OCI-LY3 (cell line): Measurements from ENCODE around the gene ISCA1.

ENCODE experiments used
- H2AFZ ChIP-seq: fragments of 200-600, 300-600 bp; shearing (Covaris generic); 2 replicates; pipeline ENCODE4 v1.6.0; 2014; ENCODE audit warnings: antibody characterized with exemption, low read depth, low read length
- H3K27ac ChIP-seq: fragments of 200-600, 300-600 bp; sonication (generic); 2 replicates; pipeline ENCODE4 v1.5.1; 2014; ENCODE audit warnings: mild to moderate bottlenecking, low read length, moderate library complexity, mixed read lengths
- H3K27me3 ChIP-seq: fragments of 200-600, 300-600 bp; sonication (generic); 2 replicates; pipeline ENCODE4 v1.6.1; 2014; ENCODE audit warnings: low read depth, low read length, mixed read lengths
- H3K36me3 ChIP-seq: fragments of 200-600, 300-600 bp; sonication (generic); replicated peaks from 2 replicates; pipeline ENCODE3; 2014; ENCODE audit warnings: low read depth, low read length, mixed read lengths
- H3K4me1 ChIP-seq: fragments of 300-600, 200-600 bp; sonication (generic); 2 replicates; pipeline ENCODE4 v1.6.1; 2014; ENCODE audit warnings: low read length, mixed read lengths
- H3K4me2 ChIP-seq: fragments of 200-600, 300-600 bp; sonication (generic); 2 replicates; pipeline ENCODE4 v1.6.1; 2014; ENCODE audit warnings: low read length, mixed read lengths
- H3K4me3 ChIP-seq: fragments of 300-600, 200-600 bp; sonication (generic); 2 replicates; pipeline ENCODE4 v1.5.1; 2014; ENCODE audit warnings: antibody characterized with exemption, mild to moderate bottlenecking, low read length, moderate library complexity
- H3K79me2 ChIP-seq: fragments of 300-600, 200-600 bp; shearing (Covaris generic); 2 replicates; pipeline ENCODE4 v1.6.1; 2014; ENCODE audit warnings: mild to moderate bottlenecking, low read length, mixed read lengths
- H3K9ac ChIP-seq: fragments of 300-600, 200-600 bp; shearing (Covaris generic); 2 replicates; pipeline ENCODE4 v1.6.0; 2014; ENCODE audit warnings: mild to moderate bottlenecking, low read length, moderate library complexity
- H3K9me3 ChIP-seq: fragments of 200-600, 300-600 bp; shearing (Covaris generic); 2 replicates; pipeline ENCODE4 v1.6.1; 2014; ENCODE audit warnings: low read length, mixed read lengths; ENCODE audit not compliant: insufficient read depth
- H4K20me1 ChIP-seq: fragments of 200-600, 300-600 bp; sonication (generic); 2 replicates; pipeline ENCODE4 v1.6.1; 2016; ENCODE audit warnings: low read length, mixed read lengths; ENCODE audit not compliant: insufficient read depth
- EZH2phosphoT487 ChIP-seq: fragments of 200-600 bp; shearing (Covaris generic); IDR thresholded peaks from 2 replicates; pipeline ENCODE4 v1.6.1; 2018; ENCODE audit warnings: antibody characterized with exemption, mixed run types, low read depth
- TF ChIP-seq, protein P1 (sequence below): fragments of 200-600, 300-600 bp; sonication (generic); IDR thresholded peaks from 2 replicates; pipeline ENCODE4 v1.5.1; 2014; ENCODE audit warnings: antibody characterized with exemption, low read length, low read depth

The ISCA1 gene

DNA sequence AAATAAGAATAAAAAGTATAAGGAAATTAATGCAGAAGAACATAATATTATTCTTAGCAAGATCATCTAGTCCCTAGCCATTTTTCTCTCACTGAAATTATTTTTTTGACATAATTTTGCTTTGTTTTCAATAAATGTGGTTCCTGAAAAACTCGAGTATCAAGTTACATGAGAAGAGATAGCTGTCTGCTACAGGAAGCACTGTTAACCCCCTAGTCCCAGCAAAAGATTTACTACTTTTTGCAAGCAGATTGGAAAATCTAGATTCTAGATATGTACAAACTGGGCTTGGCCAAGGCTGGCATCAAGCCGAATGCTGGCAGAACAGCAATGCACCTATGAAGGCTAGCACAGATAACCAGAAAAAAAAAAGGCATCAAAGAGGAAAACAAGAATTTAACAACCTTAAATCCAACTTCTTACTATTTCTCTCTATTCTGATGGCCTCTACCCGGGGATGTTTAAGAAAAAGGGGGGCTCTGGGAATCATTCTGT lies 21.9 kb upstream of the ISCA1 start:
- Histone ChIP-seq H3K4me1 (peaks cover 23% of the 10 kb centered on the region), H3K9ac (no peak overlapping the region), H3K4me3 (no peak overlapping the region), H3K27me3 (no peaks in the 10 kb centered on the region), H4K20me1 (no peaks in the 10 kb centered on the region), H3K36me3 (peaks cover 67% of the 10 kb centered on the region), H3K27ac (no peak overlapping the region), H3K79me2 (no peaks in the 10 kb centered on the region), H3K9me3 (no peaks in the 10 kb centered on the region), H2AFZ (no peak overlapping the region), H3K4me2 (no peak overlapping the region)
- TF ChIP-seq, protein P1, sequence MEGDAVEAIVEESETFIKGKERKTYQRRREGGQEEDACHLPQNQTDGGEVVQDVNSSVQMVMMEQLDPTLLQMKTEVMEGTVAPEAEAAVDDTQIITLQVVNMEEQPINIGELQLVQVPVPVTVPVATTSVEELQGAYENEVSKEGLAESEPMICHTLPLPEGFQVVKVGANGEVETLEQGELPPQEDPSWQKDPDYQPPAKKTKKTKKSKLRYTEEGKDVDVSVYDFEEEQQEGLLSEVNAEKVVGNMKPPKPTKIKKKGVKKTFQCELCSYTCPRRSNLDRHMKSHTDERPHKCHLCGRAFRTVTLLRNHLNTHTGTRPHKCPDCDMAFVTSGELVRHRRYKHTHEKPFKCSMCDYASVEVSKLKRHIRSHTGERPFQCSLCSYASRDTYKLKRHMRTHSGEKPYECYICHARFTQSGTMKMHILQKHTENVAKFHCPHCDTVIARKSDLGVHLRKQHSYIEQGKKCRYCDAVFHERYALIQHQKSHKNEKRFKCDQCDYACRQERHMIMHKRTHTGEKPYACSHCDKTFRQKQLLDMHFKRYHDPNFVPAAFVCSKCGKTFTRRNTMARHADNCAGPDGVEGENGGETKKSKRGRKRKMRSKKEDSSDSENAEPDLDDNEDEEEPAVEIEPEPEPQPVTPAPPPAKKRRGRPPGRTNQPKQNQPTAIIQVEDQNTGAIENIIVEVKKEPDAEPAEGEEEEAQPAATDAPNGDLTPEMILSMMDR, result no peak
- no peak for TF ChIP-seq EZH2phosphoT487

DNA sequence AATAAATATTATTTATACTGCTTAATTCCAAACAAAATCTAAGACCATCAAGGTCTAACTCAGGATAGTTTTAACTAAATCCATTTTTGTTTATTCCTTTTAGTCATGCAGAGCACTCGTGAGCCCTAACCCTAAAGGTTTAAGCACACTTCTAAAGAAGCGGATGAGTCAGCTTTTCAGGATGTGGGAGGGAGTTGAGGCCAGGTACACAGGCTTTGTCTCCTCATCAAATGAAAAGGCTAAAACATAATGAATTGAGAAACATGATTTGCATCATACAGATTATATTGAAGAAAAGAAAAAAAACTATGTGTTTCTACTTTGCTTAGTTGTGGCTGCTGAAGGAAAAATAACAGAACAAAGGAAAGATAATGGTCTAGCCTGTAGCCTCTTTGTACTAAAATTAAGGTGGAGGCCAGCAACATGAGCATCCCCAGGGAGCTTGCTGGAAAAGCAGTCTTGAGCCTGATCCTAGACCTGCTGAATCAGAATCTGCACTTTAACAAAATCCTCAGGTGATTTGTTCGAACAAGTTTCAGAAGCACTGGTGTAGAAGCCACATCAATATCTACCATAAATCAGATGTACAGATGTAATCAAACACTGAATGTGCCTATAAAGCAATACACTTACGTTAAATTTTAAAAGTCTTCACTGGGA lies 21.1 kb upstream of the ISCA1 start:
- Histone ChIP-seq H4K20me1 (no peaks in the 10 kb centered on the region), H3K79me2 (no peaks in the 10 kb centered on the region), H3K36me3 (peaks cover 67% of the 10 kb centered on the region), H3K4me2 (no peak overlapping the region), H3K27me3 (no peaks in the 10 kb centered on the region), H3K27ac (no peak overlapping the region), H2AFZ (no peak overlapping the region), H3K9me3 (no peaks in the 10 kb centered on the region), H3K4me3 (no peak overlapping the region), H3K9ac (no peak overlapping the region), H3K4me1 (peaks cover 27% of the 10 kb centered on the region)
- TF ChIP-seq, protein P1, result no peak
- no peak for TF ChIP-seq EZH2phosphoT487

DNA sequence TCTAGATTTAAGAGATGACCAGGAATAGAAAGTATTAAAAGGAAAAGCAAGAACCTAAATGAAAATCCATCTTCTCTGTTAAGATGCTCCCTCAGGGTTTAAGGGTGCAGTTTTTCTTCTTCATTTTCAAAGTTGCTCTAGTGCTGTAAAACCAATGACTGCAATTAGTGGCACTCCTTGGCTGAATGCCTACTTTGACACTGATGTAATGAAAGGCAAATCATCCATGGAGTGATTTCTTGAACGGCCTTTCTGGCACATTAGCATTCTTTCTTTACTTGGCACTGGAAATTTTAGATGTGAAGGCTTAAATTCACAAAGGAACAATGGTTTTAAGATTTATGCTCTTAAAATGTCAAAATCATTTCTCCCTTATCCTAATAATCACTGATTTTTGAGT lies 19.3 kb upstream of the ISCA1 start:
- H3K36me3 ChIP-seq, result peaks cover 69% of the 10 kb centered on the region
- H3K9ac ChIP-seq, result no peak overlapping the region
- no peaks in the 10 kb centered on the region for H3K27me3 ChIP-seq
- no peak overlapping the region for H3K4me3 ChIP-seq
- H3K79me2 ChIP-seq, result no peaks in the 10 kb centered on the region
- H3K4me2 ChIP-seq, result no peak overlapping the region
- no peaks in the 10 kb centered on the region for H3K9me3 ChIP-seq
- H3K4me1 ChIP-seq, result peaks cover 27% of the 10 kb centered on the region
- H4K20me1 ChIP-seq, result no peaks in the 10 kb centered on the region
- TF ChIP-seq, protein P1, result no peak
- no peak for TF ChIP-seq EZH2phosphoT487
- no peak overlapping the region for H3K27ac ChIP-seq
- H2AFZ ChIP-seq, result no peak overlapping the region

DNA sequence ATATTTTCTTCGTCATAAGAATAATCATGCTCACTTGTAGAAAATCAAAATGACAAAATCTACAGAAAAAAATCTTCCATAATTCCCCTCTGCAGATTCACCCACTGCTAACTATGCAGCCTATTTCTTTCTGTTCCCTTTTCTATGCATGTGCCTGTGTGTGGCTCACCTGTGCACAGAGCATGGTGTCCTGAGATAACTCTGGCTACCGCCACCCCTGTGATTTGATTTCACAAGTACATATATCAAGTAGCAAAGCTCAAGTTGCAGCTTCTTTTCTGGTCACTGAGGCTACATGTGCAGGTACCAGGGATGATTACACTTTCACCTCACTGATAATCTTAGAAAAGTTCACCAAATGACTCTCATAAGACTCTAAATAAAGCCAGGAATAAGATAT lies 18.4 kb upstream of the ISCA1 start:
- Histone ChIP-seq H3K36me3 (peaks cover 70% of the 10 kb centered on the region), H3K4me2 (peak overlapping the region; percentile 35), H3K27me3 (no peaks in the 10 kb centered on the region), H2AFZ (no peak overlapping the region), H3K9ac (no peak overlapping the region), H4K20me1 (no peaks in the 10 kb centered on the region), H3K27ac (peak overlapping the region; percentile 33), H3K9me3 (no peaks in the 10 kb centered on the region), H3K4me3 (no peak overlapping the region), H3K4me1 (peaks cover 27% of the 10 kb centered on the region), H3K79me2 (no peaks in the 10 kb centered on the region)
- no peak for TF ChIP-seq EZH2phosphoT487
- TF ChIP-seq, protein P1, result no peak
